Naive thymus-derived CD4-positive, alpha-beta T cell (primary cell): ENCODE measurements around the gene FBXW12. TPM values are rescaled to one million over a fixed set of nuclear protein-coding genes. Genes with fewer than 3 reads are reported as not detected.
A peak's percentile ranks its signal among the peaks of the same experiment; 100 is the strongest.
"Not testable (repeated sequence)": the region's sequence is repeated elsewhere in the genome, so short reads cannot be mapped to it uniquely, and the experiment has no call there.

Experiments used
- ATAC-seq: fragments of 150-1000 bp; cut with Tn5 transposase; 2 replicates; pipeline ENCODE4 v1.10.0; 2021; ENCODE audit warnings: mild to moderate bottlenecking, moderate library complexity
- CTCF ChIA-PET: fragments of 350-600 bp; sonication (Branson Sonifier 250); formaldehyde crosslinking; loops from one replicate; lab custom pipeline; 2021; ENCODE audit warnings: antibody characterized with exemption; lab: Charles Lee
- POLR2A ChIA-PET: fragments of 350-600 bp; sonication (Branson Sonifier 250); formaldehyde crosslinking; loops from one replicate; lab custom pipeline; 2021; ENCODE audit warnings: antibody characterized with exemption, inconsistent platforms; lab: Charles Lee
- DNase-seq, 9 donors: peaks; one replicate each; pipeline versions ENCODE4 v3.0.0 to v3.0.0-alpha.2; 2020 to 2022; ENCODE audit warnings: mixed read lengths in 1 of 9
- H3K27ac ChIP-seq: one replicate; pipeline ENCODE4 v1.7.0; 2013; ENCODE audit warnings: mild to moderate bottlenecking, low read depth, low read length, moderate library complexity
- H3K27me3 ChIP-seq, 2 donors: one replicate each; pipeline ENCODE4 v1.7.0; 2013; ENCODE audit warnings: low read length in 2 of 2, mild to moderate bottlenecking in 2 of 2, moderate library complexity in 2 of 2; ENCODE audit not compliant: control insufficient read depth in 2 of 2, insufficient read depth in 2 of 2
- H3K36me3 ChIP-seq, 3 experiments: 1 replicate in 2 of 3; 2 replicates in 1 of 3; pipeline ENCODE4 v1.7.0; 2013; ENCODE audit warnings: low read length in 3 of 3, mild to moderate bottlenecking in 3 of 3, moderate library complexity in 1 of 3; ENCODE audit not compliant: insufficient read depth in 3 of 3, control insufficient read depth in 2 of 3
- H3K4me1 ChIP-seq, 2 donors: one replicate each; pipeline ENCODE4 v1.7.0; 2013; ENCODE audit warnings: low read length in 2 of 2, mild to moderate bottlenecking in 2 of 2, moderate library complexity in 1 of 2; ENCODE audit not compliant: control insufficient read depth in 2 of 2, insufficient read depth in 2 of 2
- H3K4me3 ChIP-seq: 2 replicates; pipeline ENCODE4 v1.7.0; 2013; ENCODE audit warnings: mild to moderate bottlenecking, low read length
- H3K9me3 ChIP-seq, 3 experiments: 1 replicate in 2 of 3; 2 replicates in 1 of 3; pipeline ENCODE4 v1.7.0; 2013; ENCODE audit warnings: low read length in 3 of 3; ENCODE audit not compliant: control insufficient read depth in 2 of 3
- H3K27ac Mint-ChIP-seq, 9 donors: one replicate each; pipeline ENCODE4 v1.8.0; 2020 to 2022; ENCODE audit warnings: mixed read lengths in 9 of 9, mild to moderate bottlenecking in 8 of 9, moderate library complexity in 5 of 9, inconsistent platforms in 2 of 9
- H3K27me3 Mint-ChIP-seq, 5 donors: one replicate each; pipeline ENCODE4 v1.8.0; 2021 to 2022; ENCODE audit warnings: mixed read lengths in 5 of 5, mild to moderate bottlenecking in 1 of 5
- H3K36me3 Mint-ChIP-seq, 5 donors: one replicate each; pipeline ENCODE4 v1.8.0; 2020 to 2022; ENCODE audit warnings: mixed read lengths in 5 of 5, mild to moderate bottlenecking in 3 of 5, inconsistent platforms in 1 of 5
- H3K4me1 Mint-ChIP-seq, 7 donors: one replicate each; pipeline ENCODE4 v1.8.0; 2020 to 2022; ENCODE audit warnings: mixed read lengths in 7 of 7, mild to moderate bottlenecking in 3 of 7, inconsistent platforms in 1 of 7
- H3K4me3 Mint-ChIP-seq, 10 donors: one replicate each; pipeline ENCODE4 v1.8.0; 2020 to 2022; ENCODE audit warnings: mild to moderate bottlenecking in 10 of 10, mixed read lengths in 10 of 10, moderate library complexity in 6 of 10, inconsistent platforms in 2 of 10
- H3K9me3 Mint-ChIP-seq, 11 donors: one replicate each; pipeline ENCODE4 v1.8.0; 2020 to 2022; ENCODE audit warnings: mixed read lengths in 11 of 11, mild to moderate bottlenecking in 4 of 11, inconsistent platforms in 1 of 11, moderate library complexity in 1 of 11
- intact Hi-C, 2 donors: fragments of 100-400 bp; cut with micrococcal nuclease; formaldehyde crosslinking; loops; one replicate each; pipeline ENCODE4 v1.15.1; 2023
- polyA plus RNA-seq, 2 donors: library from polyadenylated mRNA; unstranded; fragments of 300-500 nt; fragmentation: Illumina TruSeq; gene quantifications; one replicate each; pipeline ENCODE4 v1.2.3, GENCODE V29; 2021
- total RNA-seq, 6 experiments: library from RNA in 5 of 6; stranded (reverse) in 5 of 6; gene quantifications; 1 replicate in 5 of 6; 2 replicates in 1 of 6; pipeline ENCODE4 v1.2.3 and lab custom pipeline; 2021 to 2026

FBXW12 gene, protein sequence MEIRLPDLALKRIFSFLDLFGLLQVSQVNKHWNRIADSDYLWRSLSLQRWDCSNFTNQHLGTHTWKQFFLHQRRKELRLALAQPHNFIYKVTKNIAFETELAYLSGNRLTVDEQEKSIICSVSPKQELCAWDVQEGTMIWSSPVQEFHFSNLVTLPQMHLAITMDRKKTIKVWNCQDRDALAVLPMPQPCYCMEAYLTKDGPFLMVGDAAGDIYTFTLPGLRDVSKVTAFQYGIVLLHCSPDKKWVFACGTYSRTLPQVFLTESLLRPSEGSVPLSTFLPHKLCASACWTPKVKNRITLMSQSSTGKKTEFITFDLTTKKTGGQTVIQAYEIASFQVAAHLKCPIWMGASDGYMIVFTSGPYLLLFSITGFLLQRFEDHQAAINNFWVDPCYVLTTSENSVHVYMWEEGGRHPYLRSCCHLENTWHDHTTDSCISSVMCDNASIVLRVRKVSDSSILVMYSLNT
- total RNA-seq, result not detected
- not detected for polyA plus RNA-seq
- total RNA-seq (lab: John Stamatoyannopoulos, UW), result not detected

DNA sequence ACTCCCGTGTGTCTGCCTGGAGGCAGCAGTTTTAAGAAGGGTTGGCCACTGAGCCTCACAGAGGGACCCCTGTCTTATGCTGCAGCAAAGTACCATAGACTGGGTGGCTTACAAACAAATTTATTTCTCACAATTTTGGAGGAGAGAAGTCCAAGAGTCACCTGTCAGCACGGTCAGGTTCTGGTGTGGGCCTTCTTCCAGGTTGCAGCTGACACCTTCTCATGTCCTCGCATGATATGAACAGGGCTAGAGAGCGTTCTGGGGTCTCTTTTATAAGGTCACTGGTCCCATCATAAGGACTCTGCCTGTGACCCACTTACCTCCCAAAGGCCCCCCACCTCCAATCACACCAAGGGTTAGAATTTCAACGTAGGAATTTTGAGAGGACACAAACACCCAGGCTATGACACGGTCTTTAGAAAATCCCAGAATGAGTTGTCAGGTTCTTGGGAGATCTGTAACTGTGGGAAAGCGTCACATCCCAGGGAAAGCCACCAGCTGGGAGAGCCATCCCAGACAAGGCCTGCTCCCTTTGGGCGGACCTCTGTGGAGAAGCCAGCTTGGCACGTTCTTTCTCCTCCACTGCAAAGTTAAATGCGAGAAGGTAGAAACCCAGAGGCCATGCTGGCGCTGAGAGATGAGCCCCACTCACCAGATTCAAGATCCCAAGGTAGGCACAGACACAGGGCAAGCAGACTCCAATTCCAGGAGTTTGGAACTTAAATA, at the start of gene FBXW12:
Gene FBXW12, plus strand, starts transcription at position 569 of the 726 bp plus-strand sequence. CDS start 549 bp downstream, outside the sequence.
- ATAC-seq, result no peak
- no peak for DNase-seq
- no peak within 1 kb of the TSS for H3K27ac Mint-ChIP-seq
- H3K4me3 Mint-ChIP-seq, result no peak within 1 kb of the TSS
- no peaks in the 10 kb centered on the region for H3K4me1 Mint-ChIP-seq
- H3K9me3 ChIP-seq, result no peaks in the 10 kb centered on the region
- H3K9me3 Mint-ChIP-seq, result no peaks in the 10 kb centered on the region
- H3K36me3 ChIP-seq, result no peaks in the 10 kb centered on the region
- no peak within 1 kb of the TSS for H3K27ac ChIP-seq
- ChIA-PET CTCF (interaction anchor here (0.7 kb wide), 1 partner anchor 117 kb away, joined by 4 read pairs; no protein-coding TSS in a partner anchor), POLR2A (no interaction called here)
- intact Hi-C loops, result no loop called here
- H3K4me3 ChIP-seq, result no peak within 1 kb of the TSS
- H3K4me1 ChIP-seq, result no peaks in the 10 kb centered on the region
- no peaks in the 10 kb centered on the region for H3K27me3 ChIP-seq
- no peaks in the 10 kb centered on the region for H3K36me3 Mint-ChIP-seq
- H3K27me3 Mint-ChIP-seq, result peaks cover 0 to 2% (median 0%) of the 10 kb centered on the region in 5 donors

DNA sequence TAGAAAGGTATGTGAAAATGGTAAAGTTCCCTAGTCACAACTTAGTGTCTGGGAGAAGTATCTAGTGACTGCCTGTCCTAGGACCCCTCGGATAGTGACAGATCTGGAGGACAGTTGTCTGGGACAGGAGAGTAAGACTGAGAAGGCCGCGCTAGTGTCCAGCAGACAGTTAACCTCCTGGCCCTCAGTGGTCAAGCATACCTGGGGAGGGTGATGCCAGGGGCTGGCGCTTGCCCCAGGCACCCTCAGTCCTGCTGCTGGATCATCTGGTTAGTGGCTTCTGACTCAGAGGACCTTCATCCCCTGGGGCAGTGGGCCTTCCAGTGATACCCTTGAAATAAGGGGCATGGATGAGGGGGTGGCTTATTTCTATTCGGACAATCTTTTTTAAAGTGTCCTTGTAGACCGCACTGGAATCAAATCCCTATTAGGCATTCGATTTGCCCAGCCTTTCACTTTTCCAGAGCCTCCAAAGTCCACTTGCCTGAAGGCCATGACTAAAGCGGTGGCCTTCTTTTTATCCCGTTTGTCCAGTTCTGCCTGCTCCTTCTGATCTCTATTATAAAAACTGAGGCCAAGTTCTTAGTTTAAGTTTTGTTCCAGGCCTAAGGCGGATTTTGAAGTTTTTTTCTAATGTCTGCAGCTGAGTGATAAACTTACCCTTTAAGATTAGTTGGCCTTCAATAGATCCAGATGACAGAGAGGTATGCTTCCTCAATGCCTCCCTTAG, 40.1 kb upstream of the FBXW12 start:
- H3K9me3 Mint-ChIP-seq, H3K27me3 ChIP-seq, H3K36me3 Mint-ChIP-seq, CTCF ChIA-PET, H3K4me3 ChIP-seq, H3K4me1 Mint-ChIP-seq, H3K9me3 ChIP-seq, H3K36me3 ChIP-seq, H3K4me3 Mint-ChIP-seq, POLR2A ChIA-PET, DNase-seq, H3K27ac Mint-ChIP-seq, H3K4me1 ChIP-seq, H3K27ac ChIP-seq, ATAC-seq: not testable (repeated sequence)
- H3K27me3 Mint-ChIP-seq, result peaks cover 8 to 44% (median 17%) of the 10 kb centered on the region in 5 donors
- intact Hi-C loops, result loop anchor here in 1 of 2 donors (5.0 kb wide), 1 partner anchor 200 kb away; no protein-coding TSS in a partner anchor

DNA sequence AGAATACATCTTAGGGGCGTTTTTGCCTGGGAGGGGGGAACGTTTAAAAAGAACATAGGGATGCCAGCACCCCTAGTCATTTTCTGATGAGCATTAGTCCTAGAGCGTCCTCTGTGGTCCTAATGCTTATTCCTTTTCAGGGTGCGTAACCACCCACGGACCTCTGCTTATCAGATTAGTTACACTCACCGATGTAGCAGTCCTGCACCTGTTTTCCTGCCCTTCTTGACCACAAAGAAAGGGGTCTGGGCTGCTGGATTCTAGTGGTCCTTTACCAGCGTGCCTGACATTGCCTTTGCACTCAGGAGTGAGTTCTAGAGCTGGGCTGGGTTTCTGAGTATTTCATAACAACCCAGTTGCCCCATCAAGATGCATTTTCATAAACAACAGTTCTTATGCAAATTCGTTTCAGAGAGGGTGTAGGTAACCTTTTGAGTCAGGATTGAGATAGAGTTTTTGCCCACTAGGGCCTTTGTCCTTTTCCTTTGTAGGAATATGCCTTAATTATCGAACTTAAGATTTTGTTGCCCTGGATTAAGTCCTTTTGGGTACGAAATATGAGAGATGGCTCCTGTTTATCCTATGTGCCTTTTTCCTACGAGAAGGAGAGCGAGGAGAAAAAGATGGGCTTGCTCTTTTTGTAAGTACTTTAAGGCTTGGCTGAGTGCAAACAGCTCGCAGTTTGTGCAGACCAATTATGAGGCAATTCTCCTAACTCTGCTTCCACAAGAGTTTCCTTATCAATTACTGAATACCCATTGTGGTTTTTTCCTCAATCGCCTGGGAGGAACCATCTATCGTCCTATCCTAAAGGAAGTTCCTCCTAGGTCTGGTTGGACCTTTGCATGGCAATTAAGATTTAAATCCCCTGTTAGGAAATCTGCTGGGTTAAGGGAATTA, 38.4 kb upstream of the FBXW12 start, which contains the start of gene SPINK8:
Gene SPINK8, minus strand, starts transcription at position 316 of the 900 bp plus-strand sequence. CDS start 5,320 bp downstream, outside the sequence.
- H3K27ac ChIP-seq, H3K4me3 Mint-ChIP-seq, POLR2A ChIA-PET, DNase-seq, H3K9me3 ChIP-seq, H3K27me3 ChIP-seq, H3K4me1 Mint-ChIP-seq, ATAC-seq, H3K36me3 Mint-ChIP-seq, H3K36me3 ChIP-seq, H3K4me1 ChIP-seq, H3K27ac Mint-ChIP-seq, CTCF ChIA-PET, H3K4me3 ChIP-seq, H3K9me3 Mint-ChIP-seq: not testable (repeated sequence)
- H3K27me3 Mint-ChIP-seq, result peaks cover 8 to 32% (median 19%) of the 10 kb centered on the region in 5 donors
- intact Hi-C loops, result loop anchor here in 1 of 2 donors (5.0 kb wide), 1 partner anchor 201 kb away; no protein-coding TSS in a partner anchor

DNA sequence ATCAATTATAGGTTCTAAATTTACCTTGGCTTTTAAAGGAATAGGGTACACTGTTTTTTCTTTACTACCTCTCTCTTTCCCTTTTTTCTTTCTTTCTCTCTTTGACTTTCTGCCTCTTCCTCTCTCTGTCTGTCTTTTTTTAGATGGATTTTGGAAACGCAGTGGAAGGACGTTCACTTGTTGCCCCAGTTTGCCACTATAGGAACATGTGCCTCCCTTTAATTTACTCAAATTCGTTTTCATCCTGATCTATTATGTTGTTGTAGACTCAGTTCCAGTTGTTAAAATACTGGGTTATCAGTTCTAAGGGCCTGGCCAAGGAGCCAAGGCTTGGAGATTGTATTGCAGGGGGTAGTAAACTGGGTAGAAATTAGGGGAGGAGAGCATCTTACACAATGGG, 37.4 kb upstream of the FBXW12 start:
- peaks cover 8 to 26% (median 25%) of the 10 kb centered on the region in 5 donors for H3K27me3 Mint-ChIP-seq
- Histone ChIP-seq H3K4me3 (no peak overlapping the region), H3K4me1 (no peaks in the 10 kb centered on the region), H3K36me3 (no peaks in the 10 kb centered on the region), H3K9me3 (no peaks in the 10 kb centered on the region), H3K27ac (no peak overlapping the region), H3K27me3 (no peaks in the 10 kb centered on the region)
- H3K4me1 Mint-ChIP-seq, result peaks cover 0 to 7% (median 0%) of the 10 kb centered on the region in 7 donors
- peak overlapping the region in 1 of 9 donors; percentile 2 for H3K27ac Mint-ChIP-seq
- ChIA-PET CTCF (no interaction called here), POLR2A (no interaction called here)
- no peak overlapping the region for H3K4me3 Mint-ChIP-seq
- DNase-seq (no peak), ATAC-seq (no peak)
- intact Hi-C loops, result loop anchor here in 1 of 2 donors (5.0 kb wide), 1 partner anchor 202 kb away; no protein-coding TSS in a partner anchor
- H3K36me3 Mint-ChIP-seq, result peaks cover 0 to 4% (median 0%) of the 10 kb centered on the region in 5 donors
- peaks cover 0 to 4% (median 0%) of the 10 kb centered on the region in 11 donors for H3K9me3 Mint-ChIP-seq

DNA sequence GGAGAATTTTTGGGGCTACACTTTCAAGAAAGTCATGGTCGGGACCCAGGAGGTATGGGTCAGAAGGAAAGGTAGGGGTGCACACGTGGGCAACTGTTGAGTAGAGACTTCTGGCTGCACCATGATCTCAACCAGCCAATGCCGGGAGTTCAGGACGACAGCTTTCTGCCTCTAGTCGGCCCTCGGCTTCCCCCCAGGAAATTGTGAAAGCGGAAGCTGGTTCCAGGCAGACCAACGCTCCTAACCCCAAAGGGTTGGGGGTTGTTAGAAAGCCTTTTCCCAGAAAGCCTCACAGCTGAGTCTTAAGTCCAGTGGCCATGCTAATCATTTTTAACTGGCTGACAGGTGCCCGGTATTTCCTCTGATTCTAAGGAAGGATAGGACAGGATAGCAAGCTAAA, 36.7 kb upstream of the FBXW12 start:
- H3K36me3 Mint-ChIP-seq, H3K36me3 ChIP-seq, H3K9me3 ChIP-seq, H3K9me3 Mint-ChIP-seq, H3K4me1 ChIP-seq, H3K27ac Mint-ChIP-seq, H3K27ac ChIP-seq, H3K27me3 ChIP-seq, H3K4me3 Mint-ChIP-seq, ATAC-seq, CTCF ChIA-PET, DNase-seq, H3K4me3 ChIP-seq, H3K4me1 Mint-ChIP-seq, POLR2A ChIA-PET, intact Hi-C loops: not testable (repeated sequence)
- peaks cover 8 to 26% (median 25%) of the 10 kb centered on the region in 5 donors for H3K27me3 Mint-ChIP-seq
